Omental fat pad (tissue), 4 donors: ENCODE results near the gene APOA1. TPM values are rescaled to one million over a fixed set of nuclear protein-coding genes. Genes with fewer than 3 reads are reported as not detected.

ENCODE experiments used
- ATAC-seq: fragments of 150-250 bp; one replicate; pipeline ENCODE4 v1.9.1; 2016; ENCODE audit warnings: mild to moderate bottlenecking, moderate library complexity; ENCODE audit not compliant: low FRiP score
- DNase-seq: peaks from one replicate; pipeline ENCODE4 v3.0.0-alpha.2; 2019; ENCODE audit warnings: low spot score
- CTCF ChIP-seq, 3 donors: fragments of 450-650 bp; IDR thresholded peaks; one replicate each; pipeline ENCODE4 v1.5.1; 2016 to 2017; ENCODE audit warnings: antibody characterized with exemption in 3 of 3, mild to moderate bottlenecking in 3 of 3, moderate library complexity in 2 of 3
- total RNA-seq, 4 donors: library from RNA; depleted of rRNA; stranded (reverse); fragments of >200 nt; gene quantifications; one replicate each; pipeline ENCODE4 v1.1.0, GENCODE V29; 2016

Gene APOA1
- total RNA-seq, 4 donors from 2014 or later, result 1.0 to 1.1 TPM; not detected in 2

GRCh38 chr11:116825854-116826750 lies 11.3 kb downstream of the APOA1 start:
- DNase-seq (no peak), ATAC-seq (no peak)
- no peak for TF ChIP-seq CTCF (IDR thresholded peaks at IDR 0.05)

- TF ChIP-seq CTCF (IDR thresholded peaks at IDR 0.05), result no peak
- ATAC-seq (no peak), DNase-seq (no peak)
These were observed 12.0 kb downstream of the APOA1 start for GRCh38 chr11:116825434-116825833.

- no peak for ATAC-seq
- no peak for DNase-seq
- TF ChIP-seq CTCF (IDR thresholded peaks at IDR 0.05), result no peak
These were observed 14.2 kb downstream of the APOA1 start, which contains the start of gene APOA4 for GRCh38 chr11:116823031-116823843. Gene APOA4, minus strand, starts transcription at chr11:116823304. Its CDS starts 113 bp downstream, at chr11:116823191.

DNA sequence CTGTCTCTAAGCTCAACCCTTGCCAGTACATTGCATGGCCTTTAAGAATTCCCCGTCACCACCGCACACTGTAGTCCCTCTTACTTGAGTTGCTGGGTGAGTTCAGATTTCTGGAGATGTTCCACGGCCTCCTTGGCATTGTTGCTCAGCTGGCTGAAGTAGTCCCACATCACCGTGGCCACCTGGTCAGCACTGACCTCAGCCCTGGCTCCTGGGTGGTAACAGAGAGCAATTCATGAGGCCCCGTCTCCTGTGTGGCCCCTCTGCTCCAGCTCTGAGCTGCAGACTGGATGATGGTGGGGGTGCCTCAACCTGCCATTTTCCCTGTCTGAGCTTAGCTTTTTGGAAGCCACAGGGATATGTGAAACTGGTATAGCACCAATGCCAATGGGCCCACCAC lies 14.8 kb downstream of the APOA1 start:
- no peak for ATAC-seq
- DNase-seq, result no peak
- no peak for TF ChIP-seq CTCF (IDR thresholded peaks at IDR 0.05)

DNA sequence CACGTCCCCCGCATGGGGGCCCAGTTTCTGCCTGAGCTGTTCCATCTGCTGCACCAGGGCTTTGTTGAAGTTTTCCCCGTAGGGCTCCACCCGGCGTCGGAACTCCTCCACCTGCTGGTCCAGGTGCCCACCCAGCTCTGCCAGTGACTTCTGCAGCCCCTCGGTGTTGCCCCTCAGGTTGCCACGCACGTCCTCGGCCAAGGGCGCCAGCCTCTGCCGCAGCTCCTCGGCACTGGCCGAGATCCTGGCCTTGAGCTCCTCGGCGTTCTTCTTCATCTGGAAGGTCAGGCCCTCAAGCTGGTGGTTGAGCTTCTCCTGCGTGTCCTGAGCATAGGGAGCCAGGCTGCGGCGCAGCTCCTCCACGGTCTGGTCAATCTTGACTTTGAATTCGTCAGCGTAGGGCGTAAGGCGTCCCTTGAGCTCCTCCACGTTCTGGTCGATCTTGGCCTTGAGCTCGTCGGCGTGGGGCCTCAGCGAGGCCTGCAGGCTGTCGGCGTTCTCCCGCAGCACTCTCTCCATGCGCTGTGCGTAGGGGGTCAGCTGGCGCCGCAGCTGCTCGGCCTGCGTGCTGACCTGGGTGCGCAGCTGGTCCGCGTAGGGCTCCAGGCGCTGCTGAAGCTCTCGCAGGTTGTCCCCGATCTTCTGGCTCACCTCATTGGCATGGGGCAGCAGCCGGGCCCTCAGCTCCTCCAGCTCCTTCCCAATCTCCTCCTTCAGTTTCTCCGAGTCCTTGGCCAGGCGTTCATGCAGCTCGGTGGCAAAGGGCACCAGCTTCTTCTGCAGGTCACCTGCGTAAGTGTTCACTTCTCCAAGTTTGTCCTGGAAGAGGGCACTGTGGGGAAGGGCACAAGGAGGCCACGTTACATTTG lies 16.1 kb downstream of the APOA1 start:
- DNase-seq (no peak), ATAC-seq (no peak)
- no peak for TF ChIP-seq CTCF (IDR thresholded peaks at IDR 0.05)

DNA sequence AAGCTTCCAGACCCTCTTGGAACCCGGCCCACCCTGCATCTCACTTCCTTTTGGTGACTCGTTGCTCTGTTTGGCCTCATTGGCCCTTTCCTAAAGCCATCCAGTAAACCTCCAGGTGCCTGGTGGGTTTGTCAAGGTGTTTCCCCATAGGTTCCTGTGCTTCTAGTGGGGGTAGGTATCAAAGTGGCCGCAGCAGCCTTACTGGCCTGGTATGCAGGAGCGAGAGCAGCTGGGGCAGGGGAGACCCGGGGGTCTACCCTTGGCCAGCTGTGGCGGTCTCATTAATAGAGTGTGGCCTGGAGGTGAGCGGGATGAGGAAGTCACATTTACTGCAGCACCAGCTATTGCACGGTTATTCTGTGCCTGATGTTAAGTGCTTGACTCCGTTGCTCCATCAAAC lies 18.4 kb downstream of the APOA1 start:
- DNase-seq (no peak), ATAC-seq (no peak)
- TF ChIP-seq CTCF (IDR thresholded peaks at IDR 0.05), result no peak
